AG09319 (cell line): Measurements from ENCODE around the gene KRT40.

Experiments
- DNase-seq: peaks from one replicate; pipeline ENCODE4 v3.0.0-alpha.2; 2010; ENCODE audit warnings: low read depth; ENCODE audit errors: extremely low read depth
- CTCF ChIP-seq: IDR thresholded peaks from 2 replicates; pipeline ENCODE4 v1.5.1; 2011; ENCODE audit warnings: low read depth, mild to moderate bottlenecking, inconsistent platforms, low read length, moderate library complexity

KRT40 gene

GRCh38 chr17:41016578-41017215, 32.6 kb upstream of the KRT40 start:
- no peak for DNase-seq
- TF ChIP-seq CTCF: no peak

- DNase-seq: no peak
- no peak for TF ChIP-seq CTCF
Observed at GRCh38 chr17:41015454-41015853, 31.3 kb upstream of the KRT40 start.

- DNase-seq: peak; percentile 71
- no peak for TF ChIP-seq CTCF
Observed at GRCh38 chr17:41013606-41014005, 29.5 kb upstream of the KRT40 start.

- TF ChIP-seq CTCF: no peak
- no peak for DNase-seq
Observed at GRCh38 chr17:41013181-41013580, 29.1 kb upstream of the KRT40 start.

- TF ChIP-seq CTCF: no peak
- DNase-seq: no peak
Observed at GRCh38 chr17:41012326-41013120, 28.4 kb upstream of the KRT40 start.

- no peak for DNase-seq
- TF ChIP-seq CTCF: no peak
Observed at GRCh38 chr17:41010441-41010840, 26.3 kb upstream of the KRT40 start.

- no peak for TF ChIP-seq CTCF
- no peak for DNase-seq
Observed at GRCh38 chr17:41009936-41010335, 25.8 kb upstream of the KRT40 start.
